ENCODE results near the gene TPM1.

GRCh38 chr15:63038926-63039673 lies 3.4 kb upstream of the TPM1 start:
- TF ChIP-seq CTCF (IDR thresholded peaks at IDR 0.05; ENCODE audit: low read depth, low read length, missing input control) (no peak), RAD21 (IDR thresholded peaks at IDR 0.05) (no peak)

All from liver (tissue), 3 donors.